ENCODE data around the gene NPSR1. TPM values are rescaled to one million over a fixed set of nuclear protein-coding genes. Genes with fewer than 3 reads are reported as not detected.
A peak's percentile ranks its signal among the peaks of the same experiment; 100 is the strongest.
"Not testable (repeated sequence)": the region's sequence is repeated elsewhere in the genome, so short reads cannot be mapped to it uniquely, and the experiment has no call there.

The NPSR1 gene
- polyA plus RNA-seq, 1 of the 3 experiments (the other 2 are of a cell fraction) = not detected

- Histone ChIP-seq H3K9me2 (peaks cover 12% of the 10 kb centered on the region; the same call in 1 of the 2 replicates), H3K79me2 (ENCODE audit: insufficient read depth) (no peaks in the 10 kb centered on the region), H2AFZ (ENCODE audit: low read depth) (no peak overlapping the region), H3K27me3 (ENCODE audit: insufficient read depth) (peaks cover 14% of the 10 kb centered on the region; the same call in 1 of the 2 replicates), H3K4me3 (ENCODE audit: low read depth in 2 of 2, low read length in 1 of 2) (no peak overlapping the region), H3K36me3 (replicated peaks in 1 of 2; ENCODE audit: control insufficient read depth in 1 of 2, insufficient read depth in 2 of 2, low read length in 1 of 2) (no peaks in the 10 kb centered on the region), H3K4me1 (ENCODE audit: control insufficient read depth in 1 of 2, insufficient read depth in 2 of 2, low read depth in 1 of 2, low read length in 1 of 2) (no peaks in the 10 kb centered on the region), H3K9ac (no peak overlapping the region), H3K4me2 (no peak overlapping the region), H4K20me1 (ENCODE audit: insufficient read depth) (no peaks in the 10 kb centered on the region), H3K27ac (ENCODE audit: low read depth in 2 of 2, low read length in 1 of 2) (no peak overlapping the region), H3F3A (replicated peaks; ENCODE audit: insufficient read depth) (no peaks in the 10 kb centered on the region), H3K9me3 (no peaks in the 10 kb centered on the region)
- ChIA-PET POLR2A (no interaction called here), CTCF (interaction anchor here (1.0 to 3.6 kb wide), 2 partner anchors 15 to 31 kb away, joined by 3 to 16 read pairs; no protein-coding TSS in a partner anchor)
- 16% methylated on average over 7 of the region's 7 CpGs for WGBS (ENCODE audit: low lambda C conversion rate)
- DNase-seq = no peak
- TF ChIP-seq TEAD4 (IDR thresholded peaks at IDR 0.05; ENCODE audit: borderline replicate concordance, insufficient read depth) = no peak
- no peak for TF ChIP-seq IRF3 (IDR thresholded peaks at IDR 0.05; ENCODE audit: low read depth, low read length)
- TF ChIP-seq TCF12 (IDR thresholded peaks at IDR 0.05) = no peak
- TF ChIP-seq GABPA (IDR thresholded peaks at IDR 0.05; ENCODE audit: low read depth) = no peak
- no peak for TF ChIP-seq FOSL2 (IDR thresholded peaks at IDR 0.05; ENCODE audit: borderline replicate concordance, low read depth)
- no peak for TF ChIP-seq NFIC (IDR thresholded peaks at IDR 0.05; ENCODE audit: borderline replicate concordance)
- TF ChIP-seq RAD21 (IDR thresholded peaks at IDR 0.05; ENCODE audit: low read length) = no peak
- TF ChIP-seq CHD2 (IDR thresholded peaks at IDR 0.05; ENCODE audit: low read length, partially characterized antibody) = no peak
- TF ChIP-seq RCOR1 (IDR thresholded peaks at IDR 0.05; ENCODE audit: low read length) = no peak
- no peak for TF ChIP-seq MEF2A (IDR thresholded peaks at IDR 0.05; ENCODE audit: borderline replicate concordance, low read depth)
- TF ChIP-seq REST (IDR thresholded peaks at IDR 0.05; ENCODE audit: low read depth, low read length) = no peak
- TF ChIP-seq MAX (IDR thresholded peaks at IDR 0.05; ENCODE audit: low read depth) = no peak
- no peak for TF ChIP-seq ZBTB33 (IDR thresholded peaks at IDR 0.05; ENCODE audit: borderline replicate concordance, low read depth)
- no peak for TF ChIP-seq SMC3 (IDR thresholded peaks at IDR 0.05; ENCODE audit: low read depth, low read length)
- TF ChIP-seq TAF1 (IDR thresholded peaks at IDR 0.05; ENCODE audit: borderline replicate concordance, low read depth, low read length) = no peak
- TF ChIP-seq NRF1 (IDR thresholded peaks at IDR 0.05; ENCODE audit: low read depth, low read length) = no peak
- no peak for TF ChIP-seq GATA2 (CRISPR knock-in tag; IDR thresholded peaks at IDR 0.05)
- no peak for TF ChIP-seq PBX3 (IDR thresholded peaks at IDR 0.05)
These were observed 149.7 kb downstream of the NPSR1 start for GRCh38 chr7:34807548-34808340.

- H3K27ac ChIP-seq (ENCODE audit: low read depth in 2 of 2, low read length in 1 of 2); H3K36me3 ChIP-seq (replicated peaks in 1 of 2; ENCODE audit: control insufficient read depth in 1 of 2, insufficient read depth in 2 of 2, low read length in 1 of 2); H4K20me1 ChIP-seq (ENCODE audit: insufficient read depth); H3K4me1 ChIP-seq (ENCODE audit: control insufficient read depth in 1 of 2, insufficient read depth in 2 of 2, low read depth in 1 of 2, low read length in 1 of 2); POLR2A ChIA-PET; H3K4me3 ChIP-seq (ENCODE audit: low read depth in 2 of 2, low read length in 1 of 2); H3K27me3 ChIP-seq (ENCODE audit: insufficient read depth); H2AFZ ChIP-seq (ENCODE audit: low read depth); H3K79me2 ChIP-seq (ENCODE audit: insufficient read depth); DNase-seq; H3F3A ChIP-seq (replicated peaks; ENCODE audit: insufficient read depth); H3K9me3 ChIP-seq; H3K9me2 ChIP-seq; H3K9ac ChIP-seq: not testable (repeated sequence)
- peak overlapping the region; percentile 6; the same call in 1 of the 2 replicates for H3K4me2 ChIP-seq
- CTCF ChIA-PET = interaction anchor here (0.9 to 2.5 kb wide), 3 partner anchors 8 to 13 kb away, joined by 3 to 13 read pairs (median 4); no protein-coding TSS in a partner anchor
- 4% methylated on average over 5 of the region's 7 CpGs for WGBS (ENCODE audit: low lambda C conversion rate)
These were observed 156.3 kb downstream of the NPSR1 start for GRCh38 chr7:34814203-34814842.

All from SK-N-SH (cell line).